ENCODE measurements around the gene PRKD3. TPM values are rescaled to one million over a fixed set of nuclear protein-coding genes. Genes with fewer than 3 reads are reported as not detected.

Gene PRKD3
- 10 to 100 TPM; 22.5 to 24.7 TPM for total RNA-seq

GRCh38 chr2:37324786-37325624, at the start of gene PRKD3:
PRKD3 (minus strand) TSS chr2:37324833; CDS start chr2:37316524, 8,309 bp downstream.
- DNase-seq, result peak; percentile 77
- intact Hi-C loops (cut with micrococcal nuclease), result loop anchor here (1.0 to 5.0 kb wide), 4 partner anchors 20 to 168 kb away; partner anchors contain the start of genes EIF2AK2 and QPCT
- Mint-ChIP-seq H3K36me3 (peaks cover 7% of the 10 kb centered on the region), H3K27ac (peak within 1 kb of the TSS; percentile 89), H3K4me1 (ENCODE audit: low read depth) (peaks cover 37% of the 10 kb centered on the region), H3K27me3 (peaks cover 16% of the 10 kb centered on the region), H3K9me3 (no peaks in the 10 kb centered on the region), H3K4me3 (peak within 1 kb of the TSS; percentile 94)
- ChIA-PET CTCF (interaction anchor here (1.7 to 2.5 kb wide), 2 partner anchors 52 to 553 kb away, joined by 7 to 9 read pairs; no protein-coding TSS in a partner anchor), POLR2A (interaction anchor here (0.7 to 2.1 kb wide), 4 partner anchors 52 to 341 kb away, joined by 3 to 5 read pairs (median 4); partner anchors contain the start of genes CEBPZ and NDUFAF7)

GRCh38 chr2:37372000-37372399, 47.4 kb upstream of the PRKD3 start:
- intact Hi-C loops (cut with micrococcal nuclease), result loop anchor here (10.0 kb wide), 1 partner anchor 207 kb away; no protein-coding TSS in a partner anchor
- Mint-ChIP-seq H3K27ac (no peak overlapping the region), H3K27me3 (peaks cover 59% of the 10 kb centered on the region), H3K4me1 (ENCODE audit: low read depth) (peaks cover 20% of the 10 kb centered on the region), H3K4me3 (no peak overlapping the region), H3K9me3 (no peaks in the 10 kb centered on the region), H3K36me3 (no peaks in the 10 kb centered on the region)
- DNase-seq, result no peak
- POLR2A ChIA-PET, result no interaction called here
- CTCF ChIA-PET, result interaction anchor here (0.6 kb wide), 1 partner anchor 120 kb away, joined by 4 read pairs; no protein-coding TSS in a partner anchor

GRCh38 chr2:37370666-37371065, 46.0 kb upstream of the PRKD3 start:
- intact Hi-C loops (cut with micrococcal nuclease), result loop anchor here (10.0 kb wide), 1 partner anchor 206 kb away; no protein-coding TSS in a partner anchor
- H3K4me3 Mint-ChIP-seq, result no peak overlapping the region
- H3K36me3 Mint-ChIP-seq, result no peaks in the 10 kb centered on the region
- H3K4me1 Mint-ChIP-seq (ENCODE audit: low read depth), result peaks cover 7% of the 10 kb centered on the region
- ChIA-PET POLR2A (no interaction called here), CTCF (no interaction called here)
- DNase-seq, result no peak
- peaks cover 54% of the 10 kb centered on the region for H3K27me3 Mint-ChIP-seq
- H3K27ac Mint-ChIP-seq, result no peak overlapping the region
- H3K9me3 Mint-ChIP-seq, result no peaks in the 10 kb centered on the region

DNA sequence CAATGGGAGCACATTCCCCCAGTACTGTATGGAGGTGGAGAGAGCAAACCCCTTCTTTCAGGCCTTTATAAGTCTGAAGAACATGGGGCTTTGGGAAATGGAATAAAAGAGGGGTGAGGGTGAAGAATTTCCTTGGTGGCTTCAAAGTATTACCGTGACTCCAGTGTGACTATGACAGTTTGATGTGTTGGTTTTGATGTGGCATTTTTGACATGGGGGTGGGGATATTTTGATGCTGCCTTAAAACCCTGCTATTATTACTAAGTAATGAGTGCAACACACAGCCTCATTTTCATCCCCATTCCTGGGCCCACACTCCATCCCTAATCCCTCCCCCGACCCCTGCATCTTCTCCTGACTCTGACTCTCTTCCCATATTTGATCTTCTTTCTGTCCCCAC, 43.4 kb upstream of the PRKD3 start:
- no peak overlapping the region for H3K4me3 Mint-ChIP-seq
- ChIA-PET POLR2A (interaction anchor here (0.6 to 3.2 kb wide), 4 partner anchors 8 to 50 kb away, joined by 3 to 40 read pairs (median 8); no protein-coding TSS in a partner anchor), CTCF (interaction anchor here (0.9 to 2.8 kb wide), 3 partner anchors 9 to 509 kb away, joined by 3 to 11 read pairs (median 4); no protein-coding TSS in a partner anchor)
- H3K27ac Mint-ChIP-seq, result no peak overlapping the region
- H3K4me1 Mint-ChIP-seq (ENCODE audit: low read depth), result no peaks in the 10 kb centered on the region
- H3K27me3 Mint-ChIP-seq, result peaks cover 40% of the 10 kb centered on the region
- no peaks in the 10 kb centered on the region for H3K9me3 Mint-ChIP-seq
- intact Hi-C loops (cut with micrococcal nuclease), result loop anchor here (5.0 kb wide), 1 partner anchor 1759 kb away; no protein-coding TSS in a partner anchor
- no peak for DNase-seq
- H3K36me3 Mint-ChIP-seq, result no peaks in the 10 kb centered on the region

- no peak overlapping the region for H3K4me3 Mint-ChIP-seq
- intact Hi-C loops (cut with micrococcal nuclease), result loop anchor here (5.0 kb wide), 1 partner anchor 1760 kb away; no protein-coding TSS in a partner anchor
- H3K27ac Mint-ChIP-seq, result no peak overlapping the region
- no peak for DNase-seq
- CTCF ChIA-PET, result interaction anchor here (0.9 to 2.8 kb wide), 4 partner anchors 10 to 510 kb away, joined by 3 to 11 read pairs (median 4); no protein-coding TSS in a partner anchor
- H3K27me3 Mint-ChIP-seq, result peaks cover 41% of the 10 kb centered on the region
- no peaks in the 10 kb centered on the region for H3K36me3 Mint-ChIP-seq
- POLR2A ChIA-PET, result interaction anchor here (1.0 to 3.2 kb wide), 4 partner anchors 9 to 49 kb away, joined by 3 to 40 read pairs (median 8); no protein-coding TSS in a partner anchor
- H3K4me1 Mint-ChIP-seq (ENCODE audit: low read depth), result no peaks in the 10 kb centered on the region
- H3K9me3 Mint-ChIP-seq, result no peaks in the 10 kb centered on the region
These were observed 42.7 kb upstream of the PRKD3 start for GRCh38 chr2:37367310-37367709.

- POLR2A ChIA-PET, result interaction anchor here (0.7 to 3.2 kb wide), 5 partner anchors 10 to 67 kb away, joined by 3 to 40 read pairs (median 4); no protein-coding TSS in a partner anchor
- intact Hi-C loops (cut with micrococcal nuclease), result loop anchor here (5.0 kb wide), 1 partner anchor 1761 kb away; no protein-coding TSS in a partner anchor
- no peaks in the 10 kb centered on the region for H3K9me3 Mint-ChIP-seq
- peak; percentile 36 for DNase-seq
- H3K4me1 Mint-ChIP-seq (ENCODE audit: low read depth), result no peaks in the 10 kb centered on the region
- H3K27me3 Mint-ChIP-seq, result peaks cover 39% of the 10 kb centered on the region
- H3K27ac Mint-ChIP-seq, result no peak overlapping the region
- H3K4me3 Mint-ChIP-seq, result no peak overlapping the region
- CTCF ChIA-PET, result interaction anchor here (0.6 to 2.8 kb wide), 5 partner anchors 8 to 197 kb away, joined by 3 to 11 read pairs (median 4); no protein-coding TSS in a partner anchor
- no peaks in the 10 kb centered on the region for H3K36me3 Mint-ChIP-seq
These were observed 42.1 kb upstream of the PRKD3 start for GRCh38 chr2:37366773-37367172.

DNA sequence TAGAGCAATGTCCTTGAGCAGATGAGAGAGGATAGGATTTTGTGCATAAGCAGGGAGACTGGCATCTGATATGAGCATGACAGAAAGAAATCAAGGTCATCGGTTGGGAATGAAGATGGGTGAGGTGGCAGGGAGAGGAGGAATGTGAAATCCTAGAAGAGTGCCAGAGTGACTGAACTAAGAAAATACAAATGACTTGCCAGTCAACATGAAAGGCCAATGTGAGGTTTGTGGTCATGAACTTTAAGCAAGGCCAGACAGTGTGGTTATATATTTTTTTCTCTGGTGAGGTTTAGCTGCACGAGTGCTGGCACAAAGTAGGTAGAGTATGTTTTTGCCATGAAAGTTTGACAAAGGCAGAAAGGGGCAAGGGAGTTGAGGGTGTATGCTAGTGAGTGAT, 41.0 kb upstream of the PRKD3 start:
- intact Hi-C loops (cut with micrococcal nuclease), result loop anchor here (1.0 to 5.0 kb wide), 3 partner anchors 11 to 1762 kb away; no protein-coding TSS in a partner anchor
- DNase-seq, result peak; percentile 22
- H3K9me3 Mint-ChIP-seq, result no peaks in the 10 kb centered on the region
- no peak overlapping the region for H3K4me3 Mint-ChIP-seq
- no peaks in the 10 kb centered on the region for H3K36me3 Mint-ChIP-seq
- no peaks in the 10 kb centered on the region for H3K4me1 Mint-ChIP-seq (ENCODE audit: low read depth)
- peaks cover 31% of the 10 kb centered on the region for H3K27me3 Mint-ChIP-seq
- ChIA-PET POLR2A (interaction anchor here (2.7 to 3.2 kb wide), 2 partner anchors 11 to 25 kb away, joined by 13 to 40 read pairs; no protein-coding TSS in a partner anchor), CTCF (interaction anchor here (1.8 to 2.8 kb wide), 2 partner anchors 11 to 25 kb away, joined by 5 to 11 read pairs; no protein-coding TSS in a partner anchor)
- no peak overlapping the region for H3K27ac Mint-ChIP-seq

DNA sequence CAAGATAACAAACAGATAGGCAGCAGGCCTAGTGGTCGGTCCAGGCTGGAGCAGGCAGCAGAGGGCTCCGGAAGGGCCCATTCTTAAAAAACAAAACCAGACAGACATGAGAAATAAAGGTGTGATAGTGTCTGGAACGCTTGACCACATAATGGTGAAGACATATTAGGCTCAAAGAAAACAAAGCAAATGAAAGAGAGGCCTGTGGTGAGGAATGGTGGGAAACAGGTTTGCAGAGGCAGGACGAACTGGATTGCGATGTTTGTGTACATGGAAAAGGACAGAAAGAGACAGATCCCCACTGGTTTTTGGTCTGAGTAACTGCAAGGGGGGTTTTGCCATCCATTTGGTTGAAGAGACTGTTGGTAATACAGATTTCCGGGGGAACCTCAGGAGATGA, 39.7 kb upstream of the PRKD3 start:
- intact Hi-C loops (cut with micrococcal nuclease), result no loop called here
- H3K4me3 Mint-ChIP-seq, result no peak overlapping the region
- ChIA-PET CTCF (no interaction called here), POLR2A (no interaction called here)
- peaks cover 35% of the 10 kb centered on the region for H3K27me3 Mint-ChIP-seq
- no peaks in the 10 kb centered on the region for H3K9me3 Mint-ChIP-seq
- no peaks in the 10 kb centered on the region for H3K4me1 Mint-ChIP-seq (ENCODE audit: low read depth)
- H3K36me3 Mint-ChIP-seq, result no peaks in the 10 kb centered on the region
- no peak overlapping the region for H3K27ac Mint-ChIP-seq
- no peak for DNase-seq

- peaks cover 36% of the 10 kb centered on the region for H3K27me3 Mint-ChIP-seq
These were observed 37.5 kb upstream of the PRKD3 start for GRCh38 chr2:37361994-37362698.

DNA sequence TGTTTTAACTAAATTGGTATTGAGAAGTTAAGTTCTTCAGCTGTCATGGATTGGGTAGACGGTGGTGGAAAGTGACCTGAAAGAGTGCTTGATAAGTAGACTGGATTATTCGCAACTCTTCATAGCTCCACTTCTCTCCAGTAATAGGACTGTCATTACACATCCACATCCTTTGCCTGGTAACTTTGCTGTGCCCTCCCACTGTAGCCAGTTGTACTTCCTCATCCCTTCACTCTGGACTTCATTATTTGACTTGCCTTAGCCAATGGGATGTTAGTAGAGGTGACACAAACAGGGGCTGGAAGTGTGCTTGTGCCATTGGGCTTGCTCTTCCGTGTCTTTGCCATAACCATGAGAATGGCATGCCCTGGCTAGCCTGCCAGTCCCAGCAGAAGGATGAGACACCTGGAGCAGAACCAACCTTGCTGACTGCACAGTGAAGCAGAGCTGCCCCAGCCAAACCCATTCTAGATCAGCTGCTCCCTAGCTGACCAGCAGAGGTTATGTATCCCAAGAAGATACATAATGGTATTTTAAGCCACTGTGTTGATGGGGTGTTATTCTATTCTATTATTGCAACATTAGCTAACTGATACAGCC, 36.7 kb upstream of the PRKD3 start:
- Mint-ChIP-seq H3K4me3 (no peak overlapping the region), H3K36me3 (no peaks in the 10 kb centered on the region), H3K4me1 (ENCODE audit: low read depth) (no peaks in the 10 kb centered on the region), H3K27me3 (peaks cover 37% of the 10 kb centered on the region), H3K9me3 (no peaks in the 10 kb centered on the region), H3K27ac (no peak overlapping the region)
- no peak for DNase-seq
- ChIA-PET POLR2A (no interaction called here), CTCF (interaction anchor here (1.8 kb wide), 1 partner anchor 35 kb away, joined by 7 read pairs; no protein-coding TSS in a partner anchor)
- intact Hi-C loops (cut with micrococcal nuclease), result no loop called here

More at GRCh38 chr2:37361994-37362698, 37.5 kb upstream of the PRKD3 start:
- H3K4me1 Mint-ChIP-seq (ENCODE audit: low read depth), result no peaks in the 10 kb centered on the region
- DNase-seq, result no peak
- no peaks in the 10 kb centered on the region for H3K9me3 Mint-ChIP-seq
- intact Hi-C loops (cut with micrococcal nuclease), result no loop called here
- H3K36me3 Mint-ChIP-seq, result no peaks in the 10 kb centered on the region
- H3K27ac Mint-ChIP-seq, result no peak overlapping the region
- POLR2A ChIA-PET, result no interaction called here
- CTCF ChIA-PET, result interaction anchor here (1.8 kb wide), 1 partner anchor 34 kb away, joined by 7 read pairs; no protein-coding TSS in a partner anchor
- no peak overlapping the region for H3K4me3 Mint-ChIP-seq

DNA sequence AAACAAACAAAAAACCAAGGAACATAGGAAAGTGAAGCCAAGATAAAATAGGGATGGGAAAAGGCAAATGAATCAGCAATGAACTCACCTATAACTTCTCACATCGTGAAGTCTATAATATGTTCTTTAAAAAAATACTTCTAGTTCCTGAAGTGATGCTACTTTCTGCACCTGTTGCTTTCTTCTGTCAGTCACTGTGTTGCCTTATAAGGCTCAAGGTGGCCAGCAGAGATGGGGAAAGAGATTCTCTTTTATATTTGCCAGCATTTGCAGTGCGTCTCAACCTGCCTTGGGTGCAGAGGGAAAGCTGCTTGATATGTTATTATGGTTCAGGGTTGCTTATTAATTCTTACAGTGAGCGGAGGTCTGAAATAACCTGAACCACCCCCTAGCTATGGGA, 33.8 kb upstream of the PRKD3 start:
- peaks cover 49% of the 10 kb centered on the region for H3K27me3 Mint-ChIP-seq

More for the DNA sequence above, 33.8 kb upstream of the PRKD3 start:
- H3K9me3 Mint-ChIP-seq, result no peaks in the 10 kb centered on the region
- CTCF ChIA-PET, result interaction anchor here (0.7 kb wide), 1 partner anchor 38 kb away, joined by 4 read pairs; no protein-coding TSS in a partner anchor
- no peak overlapping the region for H3K27ac Mint-ChIP-seq
- intact Hi-C loops (cut with micrococcal nuclease), result no loop called here
- H3K36me3 Mint-ChIP-seq, result no peaks in the 10 kb centered on the region
- DNase-seq, result no peak
- POLR2A ChIA-PET, result no interaction called here
- no peak overlapping the region for H3K4me3 Mint-ChIP-seq
- H3K4me1 Mint-ChIP-seq (ENCODE audit: low read depth), result no peaks in the 10 kb centered on the region
